Measurements from ENCODE around the gene CD79B. TPM values are rescaled to one million over a fixed set of nuclear protein-coding genes. Genes with fewer than 3 reads are reported as not detected.

CD79B gene
- polyA plus RNA-seq (ENCODE audit: insufficient read length in 12 of 12) = 1 to 10 TPM in 9 of 12 donors, under 1 TPM in 1, not detected in 2; 0.88 to 8.4 (median 2.2) TPM
- long read RNA-seq, donor 1, partial matches to known transcripts = 0 of 2 reads
- long read RNA-seq, donor 1, other reads (novel, unspliced or antisense) = 0 of 2 reads
- long read RNA-seq, donor 2, partial matches to known transcripts = 0 of 1 reads
- long read RNA-seq, donor 2, other reads (novel, unspliced or antisense) = 0 of 1 reads
- long read RNA-seq, donor 3 = 0 reads
- long read RNA-seq, donor 4 = 0 reads
- long read RNA-seq, donor 5, partial matches to known transcripts = 0 of 4 reads
- long read RNA-seq, donor 5, other reads (novel, unspliced or antisense) = 0 of 4 reads
- long read RNA-seq, donor 6, partial matches to known transcripts = 0 of 1 reads
- long read RNA-seq, donor 6, other reads (novel, unspliced or antisense) = 0 of 1 reads
- long read RNA-seq, donor 7, partial matches to known transcripts = 0 of 2 reads
- long read RNA-seq, donor 7, other reads (novel, unspliced or antisense) = 0 of 2 reads
- long read RNA-seq, donor 8, partial matches to known transcripts = 0 of 1 reads
- long read RNA-seq, donor 8, other reads (novel, unspliced or antisense) = 0 of 1 reads
- long read RNA-seq, donor 9, partial matches to known transcripts = 0 of 2 reads
- long read RNA-seq, donor 9, other reads (novel, unspliced or antisense) = 0 of 2 reads
- long read RNA-seq, donor 10, partial matches to known transcripts = 0 of 1 reads
- long read RNA-seq, donor 10, other reads (novel, unspliced or antisense) = 0 of 1 reads
- long read RNA-seq, donor 11, partial matches to known transcripts = 0 of 1 reads
- long read RNA-seq, donor 11, other reads (novel, unspliced or antisense) = 0 of 1 reads

GRCh38 chr17:63931981-63932561 lies at the start of gene CD79B:
CD79B (minus strand) TSS chr17:63932331; CDS start chr17:63932261, 70 bp downstream.
- no peak for DNase-seq

GRCh38 chr17:63978272-63979200 lies 46.4 kb upstream of the CD79B start:
- DNase-seq = no peak

GRCh38 chr17:63976702-63977101 lies 44.6 kb upstream of the CD79B start:
- DNase-seq = no peak

GRCh38 chr17:63975541-63976092 lies 43.5 kb upstream of the CD79B start:
- DNase-seq = no peak

- no peak for DNase-seq
Observed at GRCh38 chr17:63974594-63975192, 42.6 kb upstream of the CD79B start.

- DNase-seq = no peak
Observed at GRCh38 chr17:63973930-63974593, 41.9 kb upstream of the CD79B start.

GRCh38 chr17:63973247-63973646 lies 41.1 kb upstream of the CD79B start:
- no peak for DNase-seq

- DNase-seq = no peak
Observed at GRCh38 chr17:63972796-63973195, 40.7 kb upstream of the CD79B start, which contains the start of gene SCN4A. SCN4A (minus strand) TSS chr17:63972918; CDS start chr17:63972841, 77 bp downstream.

- DNase-seq = no peak
Observed at GRCh38 chr17:63969278-63969677, 37.1 kb upstream of the CD79B start.

GRCh38 chr17:63967953-63968352 lies 35.8 kb upstream of the CD79B start:
- DNase-seq = no peak

GRCh38 chr17:63966646-63967264 lies 34.6 kb upstream of the CD79B start:
- DNase-seq = no peak

GRCh38 chr17:63963123-63963522 lies 31.0 kb upstream of the CD79B start:
- no peak for DNase-seq

GRCh38 chr17:63962298-63962744 lies 30.2 kb upstream of the CD79B start:
- no peak for DNase-seq

GRCh38 chr17:63961355-63962212 lies 29.5 kb upstream of the CD79B start:
- DNase-seq = no peak

- DNase-seq = no peak
Observed at GRCh38 chr17:63960430-63960829, 28.3 kb upstream of the CD79B start.

- DNase-seq = peak; percentile 17
Observed at GRCh38 chr17:63960006-63960405, 27.9 kb upstream of the CD79B start.

- DNase-seq = no peak
Observed at GRCh38 chr17:63956296-63956920, 24.3 kb upstream of the CD79B start.

- DNase-seq = no peak
Observed at GRCh38 chr17:63955791-63956190, 23.7 kb upstream of the CD79B start.

Measured in muscle of arm (tissue), 14 donors.